Subcutaneous adipose tissue (tissue), 4 donors: ENCODE measurements around the gene FKBP2. TPM values are rescaled to one million over a fixed set of nuclear protein-coding genes. Genes with fewer than 3 reads are reported as not detected.

Source experiments
- CTCF ChIP-seq: fragments of 450-650 bp; IDR thresholded peaks from one replicate; pipeline ENCODE4 v1.5.1; 2016; ENCODE audit warnings: low read depth, mild to moderate bottlenecking, control low read depth, antibody characterized with exemption, moderate library complexity
- total RNA-seq, 4 donors: library from RNA; depleted of rRNA; stranded (reverse); fragments of >200 nt; gene quantifications; one replicate each; pipeline ENCODE4 v1.1.0, GENCODE V29; 2016

The FKBP2 gene
- total RNA-seq, 4 donors from 2014 or later = 32.0 to 40.9 (median 36.7) TPM

GRCh38 chr11:64292460-64293254 lies 51.8 kb downstream of the FKBP2 start:
- TF ChIP-seq CTCF = no peak

Other genes starting within 250 kb of the FKBP2 start
- under 1 TPM in 1 of 4 donors, not detected in 3; 0.22 TPM for gene FLRT1, start 205.2 kb upstream of the FKBP2 start, total RNA-seq
- gene MACROD1, start 75.0 kb upstream of the FKBP2 start, total RNA-seq = 10 to 100 TPM in 3 of 4 donors, 1 to 10 TPM in 1; 8.0 to 24.0 (median 19.8) TPM
- gene STIP1, start 54.9 kb upstream of the FKBP2 start, total RNA-seq = 100 to 1,000 TPM in 1 of 4 donors, 10 to 100 TPM in 3; 53.5 to 100 (median 72.6) TPM
- 10 to 100 TPM; 23.5 to 97.6 (median 42.2) TPM for gene FERMT3, start 34.4 kb upstream of the FKBP2 start, total RNA-seq
- gene TRPT1, start 14.9 kb upstream of the FKBP2 start, total RNA-seq = 10 to 100 TPM; 34.1 to 89.1 (median 43.6) TPM
- 10 to 100 TPM; 19.2 to 77.6 (median 41.8) TPM for gene NUDT22, start 14.8 kb upstream of the FKBP2 start, total RNA-seq
- gene DNAJC4, start 10.5 kb upstream of the FKBP2 start, total RNA-seq = 10 to 100 TPM; 21.5 to 32.0 (median 26.9) TPM
- 100 to 1,000 TPM; 122 to 332 (median 231) TPM for gene VEGFB, start 6.5 kb upstream of the FKBP2 start, total RNA-seq
- 10 to 100 TPM; 64.3 to 73.1 (median 69.1) TPM for gene PPP1R14B, start 5.8 kb downstream of the FKBP2 start, total RNA-seq
- 10 to 100 TPM; 10.8 to 17.9 (median 16.3) TPM for gene PLCB3, start 10.4 kb downstream of the FKBP2 start, total RNA-seq
- gene BAD, start 43.6 kb downstream of the FKBP2 start, total RNA-seq = 10 to 100 TPM; 47.1 to 92.5 (median 90.6) TPM
- gene GPR137, start 44.8 kb downstream of the FKBP2 start, total RNA-seq = 10 to 100 TPM in 3 of 4 donors, 1 to 10 TPM in 1; 7.7 to 18.1 (median 14.7) TPM
- not detected for gene KCNK4, start 50.2 kb downstream of the FKBP2 start, total RNA-seq
- not detected for gene CATSPERZ, start 59.3 kb downstream of the FKBP2 start, total RNA-seq
- 10 to 100 TPM; 16.3 to 54.1 (median 35.5) TPM for gene ESRRA, start 64.4 kb downstream of the FKBP2 start, total RNA-seq
- 100 to 1,000 TPM; 225 to 266 (median 241) TPM for gene TRMT112, start 76.5 kb downstream of the FKBP2 start, total RNA-seq
- 100 to 1,000 TPM; 122 to 236 (median 223) TPM for gene PRDX5, start 77.0 kb downstream of the FKBP2 start, total RNA-seq
- gene CCDC88B, start 99.1 kb downstream of the FKBP2 start, total RNA-seq = 10 to 100 TPM in 2 of 4 donors, 1 to 10 TPM in 2; 7.0 to 18.2 (median 11.2) TPM
- gene RPS6KA4, start 118.1 kb downstream of the FKBP2 start, total RNA-seq = 10 to 100 TPM in 3 of 4 donors, 1 to 10 TPM in 1; 7.2 to 27.5 (median 16.3) TPM